HCEC 1CT (cell line): ENCODE data around the gene SERTAD2.

ENCODE experiments used
- DNase-seq: peaks from one replicate; pipeline ENCODE4 v3.0.0-alpha.2; 2017

Gene SERTAD2

DNA sequence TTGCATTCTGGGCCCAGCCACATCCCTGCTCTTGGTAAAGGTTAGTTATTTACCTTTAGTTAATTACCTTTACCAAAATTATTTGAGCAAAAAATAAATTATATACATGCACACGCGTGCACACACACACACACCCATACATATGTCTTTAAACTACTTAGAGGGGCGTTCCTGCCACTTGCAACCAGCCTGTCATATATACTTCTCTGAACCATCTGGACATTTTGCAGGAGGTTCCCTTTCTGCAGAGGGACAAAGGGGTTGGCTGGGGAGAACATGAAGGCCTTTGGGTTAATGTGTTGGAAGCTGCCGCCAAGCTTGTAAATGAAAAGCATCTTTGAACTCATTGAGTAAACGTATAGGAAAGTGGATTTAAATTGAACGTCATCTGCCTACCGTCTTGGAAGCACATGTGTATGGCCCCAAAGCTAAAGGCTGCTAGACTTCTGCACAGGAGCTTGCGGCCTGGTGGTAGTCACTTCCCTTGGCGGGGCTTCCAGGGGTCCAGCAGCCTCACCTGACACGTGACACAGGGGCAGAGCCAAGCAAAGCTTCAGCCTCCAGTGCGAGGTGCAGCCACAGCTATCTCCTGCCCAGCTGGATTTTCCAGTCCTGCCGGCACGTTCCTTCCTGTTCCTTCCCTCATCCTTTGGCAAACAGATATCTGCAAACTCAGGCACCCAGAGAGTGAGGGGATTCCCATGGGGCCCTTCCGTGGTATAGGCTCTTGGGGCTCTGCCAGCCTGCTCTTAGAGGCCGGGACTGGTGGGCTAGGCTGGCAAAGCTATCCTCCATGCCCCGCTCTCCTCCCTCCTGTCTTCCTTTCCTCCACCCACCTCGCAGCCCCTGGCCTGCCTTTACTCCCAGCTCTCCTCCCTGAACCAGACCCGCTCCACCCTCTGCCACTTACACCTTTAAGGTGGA, 46.1 kb downstream of the SERTAD2 start:
- no peak for DNase-seq

DNA sequence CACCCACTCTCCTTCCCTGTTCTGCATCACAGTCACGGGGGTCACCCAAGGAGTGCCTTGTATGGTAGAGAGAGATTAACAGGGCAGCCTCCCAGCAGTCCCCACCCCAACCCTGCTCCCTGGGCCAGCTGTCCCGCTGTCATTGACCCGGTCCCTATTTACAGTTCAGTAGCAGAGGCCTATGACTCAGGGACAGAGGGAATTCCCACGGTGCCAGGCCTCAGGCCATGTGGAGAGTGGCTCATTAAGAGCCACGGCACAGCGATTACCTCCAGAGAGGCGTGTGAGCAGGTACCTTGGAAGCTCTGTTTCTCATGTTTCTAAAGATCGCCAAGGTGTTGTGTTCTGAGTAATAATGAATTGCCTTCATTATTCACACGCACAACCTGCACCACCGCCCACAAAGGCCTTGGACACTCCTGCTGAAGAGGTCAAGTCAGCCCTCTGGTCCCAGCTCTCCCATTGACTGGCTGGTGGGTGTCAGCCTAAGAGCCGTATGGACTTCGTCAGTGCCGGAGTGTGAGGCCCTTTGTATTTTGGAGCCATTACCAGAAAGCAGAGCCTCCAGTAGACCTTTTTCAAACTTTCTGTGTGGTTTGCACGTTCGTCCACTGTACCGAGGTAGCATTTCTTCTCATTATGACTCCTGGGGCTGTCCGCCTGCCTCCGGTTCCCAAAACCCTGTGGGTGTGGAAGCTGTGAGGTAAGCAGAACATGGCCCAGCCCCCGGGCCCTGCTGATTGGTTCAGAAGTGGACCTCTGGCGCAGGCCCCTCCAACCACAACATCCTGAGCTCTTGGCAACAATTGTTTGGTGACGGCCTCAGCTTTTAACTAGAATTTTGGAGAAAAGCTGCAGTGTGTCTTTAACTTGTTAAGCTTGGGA, 47.0 kb downstream of the SERTAD2 start:
- no peak for DNase-seq

DNA sequence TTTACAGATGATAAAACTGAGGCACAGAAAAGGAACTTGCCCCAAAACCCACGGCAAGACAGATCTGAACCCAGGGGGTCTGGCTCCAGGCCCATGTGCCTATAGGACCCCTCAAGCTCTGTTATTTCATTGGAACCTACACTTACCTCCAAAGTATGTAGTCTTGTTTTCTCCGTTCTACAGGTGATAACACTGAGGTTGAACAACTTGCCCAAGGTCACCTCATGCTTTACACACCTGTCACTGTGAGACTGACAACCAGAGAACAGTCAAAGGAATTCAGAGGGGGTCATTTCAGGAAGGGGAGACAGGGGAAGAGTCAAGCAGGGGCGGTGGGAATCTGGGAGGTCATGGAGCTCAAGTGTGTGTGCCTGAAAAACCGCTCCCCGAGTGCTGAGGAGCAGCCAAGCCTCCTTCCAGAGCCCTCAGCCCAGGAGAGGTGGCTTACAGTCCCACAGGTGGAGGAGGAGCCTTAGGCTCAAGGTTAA, 47.7 kb downstream of the SERTAD2 start:
- DNase-seq: no peak

DNA sequence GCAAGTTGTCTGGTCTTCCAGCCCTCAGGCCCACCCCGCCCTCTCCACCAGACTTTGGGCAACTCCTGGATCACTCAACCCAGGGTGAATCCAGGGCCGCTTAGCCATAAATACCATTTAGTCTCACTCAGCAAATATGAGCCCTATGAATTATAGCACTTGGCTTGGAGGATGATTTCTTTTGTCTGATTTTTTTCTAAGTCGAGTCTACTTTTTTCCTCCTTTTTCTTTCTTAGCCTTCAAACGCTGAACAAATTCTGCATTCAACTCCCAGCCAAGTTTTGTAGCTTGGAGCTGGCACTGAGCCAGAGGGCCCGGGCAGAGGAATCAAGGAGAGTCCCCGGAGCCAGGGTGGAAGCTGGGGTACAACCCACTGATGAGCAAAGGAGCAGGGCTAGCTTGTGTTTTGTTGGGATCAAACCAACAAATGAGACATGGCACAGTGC, 48.7 kb downstream of the SERTAD2 start:
- peak; percentile 47 for DNase-seq

DNA sequence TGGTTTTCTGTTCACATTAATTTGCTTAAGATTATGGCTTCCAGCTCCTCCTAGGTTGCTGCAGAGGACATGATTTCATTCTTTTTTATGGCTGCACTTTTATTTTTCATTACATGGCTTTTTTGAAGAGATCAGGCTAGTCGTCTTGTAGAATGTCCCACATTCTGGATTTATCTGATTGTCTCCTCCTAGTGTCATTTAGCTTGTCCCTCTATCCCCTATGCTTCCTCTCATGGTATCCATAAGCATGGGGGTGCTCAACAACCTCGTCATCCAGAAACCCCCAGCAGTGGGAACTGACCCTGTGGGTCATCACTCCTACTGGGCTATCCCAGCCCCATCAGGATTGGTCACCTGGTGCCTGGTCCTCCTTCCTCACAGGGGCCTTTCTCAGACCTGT, 49.6 kb downstream of the SERTAD2 start:
- DNase-seq: no peak

DNA sequence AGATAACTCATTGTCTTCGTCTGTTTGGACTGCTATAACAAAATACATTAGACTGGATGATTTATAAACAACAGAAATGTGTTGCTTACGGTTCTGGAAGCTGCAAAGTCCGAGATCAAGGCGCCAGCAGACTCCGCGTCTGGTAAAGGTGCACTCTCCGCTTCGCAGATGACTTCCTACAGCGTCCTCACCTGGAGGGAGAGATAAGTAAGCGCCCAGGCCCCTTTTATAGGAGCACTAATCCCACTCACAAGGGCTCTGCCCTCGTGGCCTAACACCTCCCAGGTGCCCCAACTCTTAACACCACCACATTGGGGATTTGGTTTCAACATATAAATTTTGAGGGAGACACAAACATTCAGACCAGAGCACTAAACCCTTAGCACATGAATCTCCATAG, 51.3 kb downstream of the SERTAD2 start:
- DNase-seq: no peak

DNA sequence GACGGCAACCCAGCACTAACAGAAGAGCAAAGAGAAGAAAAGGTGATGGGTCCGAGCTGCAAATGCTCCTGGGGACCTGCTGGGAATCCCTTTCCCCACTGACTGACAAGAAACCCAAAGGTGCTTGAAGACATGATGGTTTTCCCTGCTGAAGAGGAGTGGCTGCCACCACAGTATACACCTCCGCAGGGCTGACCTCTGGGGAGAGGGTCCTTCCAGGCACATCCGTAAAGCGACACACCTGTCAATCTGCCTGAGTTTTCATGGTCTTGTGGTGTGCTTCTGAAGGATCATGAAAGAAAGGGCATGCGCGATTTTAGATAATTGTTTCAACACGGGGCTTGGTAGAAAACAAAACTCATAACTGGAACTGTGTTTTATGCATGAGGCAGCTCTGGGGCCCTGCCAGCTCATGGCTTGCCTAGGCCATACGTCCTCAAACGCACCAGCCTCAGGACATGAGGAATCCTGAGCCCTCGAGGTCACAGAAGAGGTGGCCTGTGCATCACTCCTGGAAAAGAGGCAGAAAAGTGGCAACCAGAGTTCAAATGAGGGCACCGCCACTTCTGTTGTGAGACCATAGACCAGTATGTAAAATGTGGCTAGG, 51.8 kb downstream of the SERTAD2 start:
- DNase-seq: no peak

DNA sequence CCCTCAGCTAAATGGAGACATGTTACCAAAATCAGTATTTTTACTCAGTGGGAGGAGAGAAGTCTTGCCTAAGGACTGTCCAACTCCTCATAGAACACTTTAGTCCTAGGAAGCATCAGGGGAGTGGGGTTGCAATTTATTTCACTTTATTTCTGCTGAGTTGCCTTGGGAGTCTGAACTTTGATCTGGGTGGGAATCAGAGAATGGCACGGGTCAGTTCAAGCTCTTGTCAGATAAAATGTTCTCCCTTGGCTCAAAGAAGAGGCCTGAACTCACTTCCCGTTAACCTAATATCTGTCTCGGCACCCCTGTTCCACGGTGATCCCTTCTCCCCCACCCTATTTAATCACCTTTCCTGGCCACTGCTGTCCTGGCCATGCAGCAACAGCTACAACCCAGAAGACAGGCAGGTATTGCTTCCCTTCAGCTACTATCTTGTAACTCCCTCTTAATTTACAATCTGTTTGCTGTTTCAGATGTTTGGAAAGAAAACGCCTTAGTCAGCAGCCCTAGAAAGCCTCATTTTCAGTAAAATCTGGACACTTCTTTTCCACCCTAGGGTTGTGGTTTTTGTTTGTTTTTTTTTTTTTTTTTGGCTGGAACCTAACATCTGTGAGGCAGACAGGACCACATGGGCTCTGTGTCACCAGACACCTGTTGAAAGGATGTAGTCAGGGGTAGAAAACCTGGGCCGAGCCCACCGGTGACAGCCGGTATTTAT, 52.5 kb downstream of the SERTAD2 start:
- DNase-seq: no peak

DNA sequence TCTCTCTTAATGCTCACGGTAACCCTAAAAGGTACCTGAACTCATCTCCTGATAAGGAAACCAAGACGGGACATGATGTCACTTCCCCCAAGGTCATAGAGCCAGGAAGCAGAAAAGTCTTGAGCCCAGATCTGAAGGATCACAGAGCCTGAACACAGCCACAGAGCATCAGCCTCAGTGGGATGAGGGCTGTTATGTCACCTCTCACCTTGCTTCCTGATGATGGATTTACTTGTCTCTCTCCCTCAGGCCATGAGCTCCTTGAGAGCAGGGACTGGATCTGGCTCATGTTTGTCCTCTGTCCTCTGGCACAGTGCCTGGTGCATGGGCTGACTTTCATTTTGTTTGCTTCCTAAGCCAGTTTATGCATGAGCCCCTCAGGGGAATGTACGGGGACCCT, 54.2 kb downstream of the SERTAD2 start:
- DNase-seq: no peak

DNA sequence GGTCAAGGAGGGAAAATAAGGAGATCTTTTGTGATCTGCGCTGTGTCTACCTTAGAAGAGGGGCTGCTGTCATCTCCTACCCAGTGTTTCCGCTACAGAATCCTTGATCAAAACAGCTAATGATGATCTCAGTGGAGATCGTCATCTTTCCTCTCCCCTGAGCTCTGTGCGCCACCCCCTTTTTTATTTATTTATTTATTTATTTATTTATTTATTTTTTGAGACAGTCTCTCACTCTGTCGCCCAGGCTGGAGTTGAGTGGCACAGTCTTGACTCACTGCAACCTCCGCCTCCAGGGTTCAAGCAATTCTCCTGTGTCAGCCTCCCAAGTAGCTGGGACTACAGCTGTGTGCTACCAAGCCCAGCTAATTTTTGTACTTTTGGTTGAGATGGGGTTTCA, 55.5 kb downstream of the SERTAD2 start:
- DNase-seq: no peak

DNA sequence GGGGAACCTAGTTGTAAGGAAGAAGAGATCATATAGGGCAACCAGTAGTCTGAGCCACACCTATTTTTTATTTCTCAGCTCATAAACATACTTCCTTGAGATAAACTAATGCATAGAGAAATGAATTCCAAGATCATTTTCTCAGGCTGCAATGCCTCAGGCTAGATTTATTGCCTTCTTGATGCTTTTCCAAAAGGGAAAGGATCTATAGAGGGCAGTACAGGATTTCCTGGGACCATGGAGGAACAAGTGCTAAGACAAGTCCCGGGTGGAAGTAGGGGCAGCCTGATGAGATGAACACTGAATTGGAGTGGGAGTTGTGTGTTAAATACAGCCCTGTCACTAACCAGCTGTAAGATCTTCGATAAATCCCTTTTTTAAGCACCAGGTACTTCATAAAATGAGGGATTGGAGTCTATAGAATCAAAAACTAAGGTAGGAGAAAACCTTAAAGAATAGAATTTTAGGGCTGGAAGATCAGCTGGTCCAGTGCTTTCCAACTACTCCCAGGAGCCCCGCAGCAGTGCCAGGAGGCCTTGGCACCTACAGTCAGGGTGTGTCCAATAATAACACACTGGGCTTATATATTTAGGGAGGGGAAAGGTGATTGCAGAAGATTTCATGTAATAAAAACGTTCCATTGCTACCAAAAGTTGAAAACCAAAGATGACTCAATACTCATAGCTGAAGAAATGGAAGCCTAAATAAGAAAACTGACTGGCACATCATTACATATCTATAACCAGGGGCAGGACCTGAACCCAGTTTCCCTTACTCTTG, 58.1 kb downstream of the SERTAD2 start:
- DNase-seq: peak; percentile 38

DNA sequence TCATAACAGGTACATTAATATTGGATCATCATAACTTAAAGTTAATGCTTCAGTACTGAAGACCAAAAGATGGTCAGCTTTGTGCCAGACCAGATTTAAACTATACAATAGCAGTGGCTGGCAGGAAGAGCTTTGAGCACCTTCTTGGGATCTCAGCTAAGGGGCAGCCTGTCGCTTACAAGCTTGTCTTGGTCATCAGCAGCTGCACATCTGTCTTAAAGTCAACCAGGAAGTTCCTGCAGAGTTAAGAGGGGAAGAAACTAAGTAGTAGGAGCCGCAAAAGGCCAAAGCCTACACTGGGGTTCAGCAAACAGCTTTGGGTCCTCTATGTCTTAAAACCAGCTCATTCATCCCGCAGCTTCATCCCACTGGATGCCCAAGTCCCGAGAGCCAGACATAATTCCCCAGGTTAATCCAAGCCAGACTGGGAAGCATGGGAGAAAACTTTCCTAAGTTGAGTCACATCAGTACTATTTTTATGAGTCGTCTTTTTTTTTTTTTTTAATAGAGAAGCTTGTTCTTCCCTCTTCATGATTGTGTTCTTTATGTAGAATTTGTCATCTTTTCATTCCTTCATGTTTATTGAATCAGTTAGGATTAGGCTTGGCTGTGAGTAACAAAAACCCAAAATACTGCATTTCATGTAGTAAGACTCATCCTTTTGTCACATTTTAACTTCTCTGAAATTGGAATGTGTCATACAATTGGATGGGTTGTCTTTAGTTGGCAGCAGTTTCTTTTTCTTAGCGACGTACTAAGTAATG, 59.3 kb downstream of the SERTAD2 start:
- DNase-seq: peak; percentile 78

DNA sequence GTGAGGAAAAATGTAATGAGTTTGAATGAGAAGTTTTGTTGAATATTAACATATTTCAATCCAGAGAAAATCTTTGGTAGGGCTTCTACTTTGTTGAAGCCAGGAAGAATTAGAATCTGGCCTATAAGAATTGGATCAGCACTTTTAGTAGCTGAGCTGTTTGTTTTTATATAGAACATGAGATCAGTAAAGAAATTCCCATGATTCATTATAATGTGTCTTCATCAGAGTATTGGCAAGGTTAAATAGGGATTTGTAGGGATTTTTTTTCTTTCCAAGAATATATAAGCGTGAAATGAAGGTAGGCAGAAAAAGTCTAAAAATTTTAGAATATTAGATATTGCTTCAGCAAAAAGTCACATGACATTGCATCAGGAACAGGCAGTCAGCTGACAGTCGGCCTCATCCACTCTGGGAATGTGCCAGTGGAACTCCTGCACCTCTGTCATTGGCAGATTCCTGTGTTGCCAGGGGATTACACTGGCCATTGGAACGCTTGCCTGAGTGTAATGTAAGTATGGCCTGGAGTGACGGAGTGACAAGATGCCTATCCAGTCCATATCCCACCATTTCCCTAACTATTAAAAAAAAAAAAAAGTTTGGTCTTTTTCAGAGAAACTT, 60.6 kb downstream of the SERTAD2 start:
- DNase-seq: no peak

DNA sequence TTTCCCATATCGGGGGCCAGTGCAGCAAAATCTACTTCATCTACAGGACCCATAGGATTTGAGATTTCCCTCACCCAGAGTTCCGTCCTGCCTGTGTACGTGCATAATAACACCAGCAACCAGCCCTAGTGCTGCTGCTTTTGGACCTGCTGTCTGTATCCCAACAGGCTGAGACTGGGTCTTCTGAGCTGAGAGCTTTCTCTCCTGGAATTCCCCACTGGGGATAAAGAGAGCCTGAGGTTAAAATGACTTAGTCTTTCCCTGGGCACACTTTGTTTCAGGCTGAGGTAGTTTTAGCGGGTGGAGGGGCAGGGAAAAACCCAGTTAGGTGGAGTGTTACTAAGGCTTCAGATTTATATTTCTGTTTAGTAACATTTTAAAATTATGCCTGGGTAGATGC, 62.5 kb downstream of the SERTAD2 start:
- no peak for DNase-seq

DNA sequence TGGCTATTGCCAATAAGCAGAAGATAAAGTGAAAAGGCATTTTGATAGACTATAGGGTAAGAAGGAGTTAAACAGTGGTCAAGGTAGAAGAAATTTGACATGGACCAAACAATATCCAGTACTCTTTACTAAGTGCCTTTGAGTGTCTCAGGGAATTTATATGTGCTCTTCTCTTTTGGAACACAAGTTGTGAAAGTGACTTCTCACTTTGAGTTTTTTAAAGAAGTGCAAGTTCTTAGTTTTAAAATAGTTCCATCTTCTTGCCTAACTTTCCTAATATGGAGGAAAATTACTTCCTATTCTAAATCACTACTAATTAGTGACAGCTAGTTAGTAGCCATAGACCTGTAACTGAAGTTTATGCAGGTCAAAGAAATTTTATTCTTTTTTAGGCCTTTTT, 66.2 kb downstream of the SERTAD2 start:
- DNase-seq: no peak

DNA sequence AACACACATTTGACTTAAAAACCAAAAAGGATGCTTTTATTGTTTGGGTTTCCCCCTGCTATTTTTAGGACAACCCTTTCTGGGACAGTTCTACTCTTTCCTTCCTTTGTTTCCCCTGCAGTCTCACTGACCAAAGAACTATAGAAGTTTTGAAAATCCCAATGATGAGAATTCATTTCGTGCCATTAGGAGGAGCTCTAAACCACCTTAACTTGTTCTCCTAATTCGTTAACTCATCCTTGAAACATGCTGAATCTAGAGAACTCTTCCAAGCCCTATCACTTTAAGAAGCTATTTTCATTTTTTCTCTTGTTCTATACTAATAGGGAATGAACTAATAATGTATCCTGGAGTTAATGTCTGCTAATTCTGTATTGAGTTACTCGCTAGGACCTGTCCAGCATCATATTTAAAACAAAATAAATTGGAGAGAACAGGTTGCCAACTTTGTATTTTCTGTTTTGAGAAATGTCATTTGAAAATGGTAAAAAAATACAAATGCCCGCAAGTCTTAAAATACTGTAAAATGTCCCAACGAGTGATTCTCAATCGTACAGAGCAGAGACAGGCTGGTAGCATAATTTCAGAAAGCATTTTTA, 66.7 kb downstream of the SERTAD2 start:
- DNase-seq: peak; percentile 70

DNA sequence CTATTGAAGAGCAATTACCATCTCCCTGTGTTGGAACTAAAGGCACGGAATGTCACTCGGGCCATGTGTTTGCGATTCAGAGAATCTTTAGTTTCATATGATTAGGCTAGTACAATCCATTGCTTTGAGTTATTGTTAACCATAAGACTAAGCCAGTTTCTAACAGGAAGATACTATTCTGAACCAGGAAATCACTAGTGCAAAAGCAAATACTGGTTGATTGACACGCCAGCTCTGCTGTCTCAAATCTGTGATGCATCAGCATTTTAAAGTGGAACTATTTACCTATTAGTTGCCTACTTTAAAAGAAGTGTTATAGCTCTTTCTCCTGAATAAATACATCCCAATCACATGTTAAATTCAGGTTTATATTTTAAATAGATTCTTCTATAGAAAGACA, 67.7 kb downstream of the SERTAD2 start:
- DNase-seq: no peak

DNA sequence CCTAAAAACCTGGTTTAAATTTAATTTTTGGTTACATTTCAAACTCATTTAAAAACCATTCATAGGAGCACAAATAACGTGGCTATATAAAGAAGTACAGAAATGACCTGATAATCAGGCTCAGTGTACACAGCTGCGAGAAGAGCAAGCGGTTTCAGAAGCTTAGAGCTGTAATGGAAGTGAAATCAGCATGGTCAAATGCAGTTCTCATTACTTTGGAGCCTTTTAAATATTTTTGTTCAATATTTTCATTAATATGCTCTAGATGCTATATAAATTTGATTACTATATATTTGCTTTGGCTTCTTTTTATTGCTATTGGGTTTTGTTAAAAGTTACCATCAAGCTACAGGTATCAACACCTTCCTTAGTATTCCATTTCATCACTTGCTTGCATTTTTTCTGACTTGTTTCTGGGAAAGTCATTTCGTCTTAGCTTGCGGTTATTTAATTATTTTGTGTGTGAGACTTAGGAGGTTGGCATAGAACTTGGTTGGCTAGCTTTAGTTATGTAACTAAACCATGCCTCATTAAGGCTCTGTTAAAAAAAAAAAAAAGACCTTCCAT, 70.9 kb downstream of the SERTAD2 start:
- DNase-seq: no peak

DNA sequence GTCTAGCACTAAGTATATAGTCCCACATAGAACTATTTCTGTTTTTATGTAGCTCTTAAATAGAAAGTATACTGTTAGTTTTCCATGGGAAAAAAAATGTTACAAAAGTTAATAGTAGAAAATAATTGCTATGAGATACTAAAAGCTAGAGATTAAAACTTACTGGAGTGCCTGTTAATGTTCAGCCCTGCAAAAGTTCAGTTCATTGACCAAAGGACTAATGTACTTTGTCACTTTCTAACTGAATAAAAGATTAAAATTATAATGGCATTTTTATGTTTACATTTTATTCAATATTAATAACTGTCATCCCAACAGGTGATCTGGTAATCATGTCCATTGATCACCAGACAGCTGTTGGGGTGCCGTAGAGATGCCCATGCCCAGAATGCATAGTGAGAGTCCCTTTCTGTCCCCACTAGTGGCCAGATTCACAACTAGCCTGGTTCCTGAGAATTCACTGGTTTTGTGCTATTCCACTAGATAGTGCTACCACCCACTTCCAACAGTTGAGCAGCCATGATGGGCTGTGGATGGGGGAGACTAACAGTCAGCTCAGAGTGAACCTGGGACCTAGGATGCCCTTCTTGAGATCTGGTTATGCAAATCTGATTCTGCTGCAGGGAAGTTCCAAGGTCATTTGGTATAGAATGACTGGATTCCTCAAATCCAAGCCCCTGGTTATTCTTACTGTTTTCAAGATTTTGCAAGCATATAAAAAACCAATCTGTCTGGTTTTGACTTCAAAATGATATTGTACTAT, 71.8 kb downstream of the SERTAD2 start:
- no peak for DNase-seq
